T-helper 2 cell treated with Interferon-gamma antibody and Interleukin-4, amounts not matched to agents 100 ng/mL and 5 ng/mL, for 36 hours (primary cell): ENCODE results near the gene EAF1. TPM values are rescaled to one million over a fixed set of nuclear protein-coding genes. Genes with fewer than 3 reads are reported as not detected.
"Not testable (repeated sequence)": the region's sequence is repeated elsewhere in the genome, so short reads cannot be mapped to it uniquely, and the experiment has no call there.

Experiments used
- intact Hi-C: fragments of 100-400 bp; cut with micrococcal nuclease; formaldehyde crosslinking; loops from one replicate; pipeline ENCODE4 v1.15.1; 2023
- total RNA-seq: library from RNA; stranded (reverse); gene quantifications from 2 replicates; pipeline ENCODE4 v1.2.3, GENCODE V29; 2022

EAF1 gene
- total RNA-seq, 1 donor from 2014 or later: 27.8 TPM

DNA sequence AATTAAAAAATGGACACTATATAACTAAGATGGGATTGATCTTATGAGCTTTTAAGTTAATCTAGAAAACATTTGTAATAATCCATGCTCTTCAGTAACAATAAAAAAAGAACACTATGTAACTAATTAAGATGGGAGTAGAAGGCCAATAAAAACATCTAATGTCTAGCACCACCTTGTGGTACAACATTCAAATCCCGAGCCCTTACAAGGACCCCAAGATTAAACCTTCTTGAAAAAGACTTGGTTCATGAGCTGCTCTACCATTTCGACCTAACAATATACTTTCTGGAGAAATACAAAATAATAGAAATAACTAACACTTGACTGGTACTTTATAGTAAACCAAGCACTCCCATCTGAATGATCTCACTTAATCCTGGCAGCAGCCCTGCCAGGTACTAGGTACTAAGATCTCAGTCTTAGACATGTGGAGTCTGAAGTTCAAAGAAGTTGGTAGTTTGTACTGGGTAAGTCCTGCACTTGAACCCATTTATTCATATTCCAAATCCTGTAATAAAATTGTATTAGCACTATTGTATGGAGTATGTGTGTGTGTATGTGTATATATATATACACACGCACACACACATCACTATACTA, 21.8 kb upstream of the EAF1 start:
- intact Hi-C loops: loop anchor here (1.0 kb wide), 4 partner anchors 137 to 297 kb away; no protein-coding TSS in a partner anchor

DNA sequence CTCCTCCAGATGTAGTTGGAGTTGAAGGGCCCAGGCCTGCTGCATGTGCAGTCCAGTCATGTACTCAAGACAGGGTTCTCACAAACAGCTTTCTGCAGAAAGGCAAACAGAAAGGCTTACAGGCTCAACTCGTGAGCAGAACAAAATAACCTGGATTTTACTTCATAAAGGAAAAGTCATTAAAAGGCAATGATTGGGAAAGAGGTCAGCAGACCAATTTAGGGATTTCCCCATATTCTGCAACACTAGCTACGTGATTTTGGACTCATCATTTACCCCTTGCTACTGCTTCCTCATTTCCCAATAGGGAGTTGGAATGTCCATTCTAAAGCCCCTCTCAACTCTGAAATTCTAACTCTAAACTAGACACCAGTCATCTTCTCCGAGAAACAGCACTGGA, 18.2 kb upstream of the EAF1 start:
- intact Hi-C loops: no loop called here

DNA sequence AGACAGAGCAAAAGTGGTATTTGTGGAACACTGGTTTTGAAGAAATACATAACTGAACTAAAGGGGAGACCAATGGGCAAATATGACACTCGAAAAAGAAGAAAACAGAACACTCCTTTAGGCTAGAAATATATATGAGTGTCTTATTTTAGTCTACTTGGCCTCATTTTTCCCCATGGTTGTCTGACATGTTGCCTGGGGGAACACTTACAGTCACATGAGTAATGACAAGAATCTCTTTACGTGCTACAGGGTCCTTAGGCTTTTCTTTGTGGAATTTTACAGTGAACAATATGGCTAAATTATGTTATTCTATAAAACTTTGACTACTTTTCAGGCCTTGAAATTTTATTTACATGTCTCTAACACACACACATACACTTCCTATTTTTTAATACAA, 17.6 kb upstream of the EAF1 start:
- intact Hi-C loops: no loop called here

DNA sequence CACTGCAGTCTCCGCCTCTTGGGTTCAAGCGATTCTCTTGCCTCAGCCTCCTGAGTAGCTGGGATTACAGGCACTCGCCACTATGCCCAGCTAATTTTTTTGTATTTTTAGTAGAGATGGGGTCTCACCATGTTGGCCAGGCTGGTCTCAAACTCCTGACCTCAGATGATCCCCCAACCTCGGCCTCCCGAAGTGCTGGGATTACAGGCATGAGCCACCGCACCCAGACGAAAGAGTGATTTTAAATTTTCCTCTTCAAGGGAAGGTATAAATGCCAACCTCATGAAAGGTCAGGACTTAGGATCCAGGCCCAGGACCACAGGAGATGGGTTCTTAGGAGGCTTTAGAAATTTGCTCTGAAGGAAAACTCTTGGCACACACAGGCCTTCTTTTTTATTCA, 16.4 kb upstream of the EAF1 start:
- intact Hi-C loops: not testable (repeated sequence)

DNA sequence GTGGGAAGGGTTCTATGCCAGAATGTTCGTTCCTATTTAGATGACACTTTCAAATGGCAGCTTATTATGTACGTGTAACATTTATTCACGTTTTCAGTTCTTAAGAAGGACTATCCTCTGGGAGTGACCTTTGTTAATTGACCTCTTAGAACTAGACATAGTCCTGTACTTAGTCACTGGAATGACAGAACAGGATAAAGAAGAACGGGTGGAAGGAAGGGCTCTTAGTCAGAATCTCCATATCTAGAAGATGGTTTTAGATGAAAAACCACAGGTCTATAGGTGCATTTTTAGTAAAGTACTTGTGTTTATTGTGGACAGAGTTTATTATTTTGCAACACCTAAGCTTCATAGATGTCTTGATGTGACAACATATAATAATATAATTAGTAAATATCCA, 6.5 kb upstream of the EAF1 start:
- intact Hi-C loops: loop anchor here (10.0 kb wide), 1 partner anchor 374 kb away; the partner anchor contains the start of gene ANKRD28

DNA sequence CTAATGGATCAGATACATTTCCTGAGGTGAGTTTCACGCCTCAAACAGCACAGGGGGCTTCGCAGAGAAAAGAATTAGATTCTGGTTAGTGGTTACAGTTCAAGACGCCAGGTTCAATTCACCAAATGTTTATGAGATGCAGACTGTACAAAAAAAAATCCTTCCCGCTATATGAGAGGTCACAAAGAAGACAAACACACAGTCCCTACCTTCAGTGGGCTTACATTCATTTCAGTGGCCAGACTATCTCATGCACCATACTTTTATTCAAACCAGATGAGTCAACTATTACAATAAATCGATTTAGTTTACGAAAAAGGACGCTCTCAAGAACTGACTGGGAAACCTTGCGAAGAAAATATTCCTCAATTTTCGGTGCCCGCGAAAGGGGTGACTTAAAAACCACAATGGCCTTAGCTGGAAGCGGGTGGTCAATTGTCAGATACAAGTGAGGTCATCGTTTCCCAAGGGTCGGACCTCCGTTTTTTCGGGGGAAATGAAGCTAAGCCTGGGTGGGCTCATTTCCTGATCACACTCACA, 749 bp upstream of the EAF1 start:
- intact Hi-C loops: loop anchor here (1.0 to 10.0 kb wide), 6 partner anchors 111 to 368 kb away; partner anchors contain the start of genes ANKRD28, BTD, CAPN7 and HACL1

DNA sequence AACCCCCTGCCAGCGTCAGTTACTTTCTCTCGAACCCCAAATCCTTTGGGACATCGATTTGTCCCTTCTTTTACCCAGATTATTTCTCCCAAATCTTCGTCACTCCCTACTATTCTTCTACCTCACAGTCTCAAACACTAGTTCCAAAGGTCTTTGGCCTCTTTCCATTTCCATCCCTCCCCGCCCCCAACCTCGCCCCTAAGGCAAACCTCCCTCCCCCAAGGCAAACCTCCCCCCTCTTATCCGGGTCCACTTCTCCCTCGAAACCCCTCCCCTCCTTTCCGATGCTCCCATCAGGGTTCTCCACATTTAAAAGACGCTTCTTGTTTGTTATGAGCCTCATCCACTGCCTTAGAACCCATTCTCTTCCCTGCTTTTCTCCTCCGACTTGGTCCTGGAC, 583 bp downstream of the EAF1 start:
- intact Hi-C loops: loop anchor here (1.0 to 10.0 kb wide), 6 partner anchors 109 to 367 kb away; partner anchors contain the start of genes ANKRD28, BTD, CAPN7 and HACL1

DNA sequence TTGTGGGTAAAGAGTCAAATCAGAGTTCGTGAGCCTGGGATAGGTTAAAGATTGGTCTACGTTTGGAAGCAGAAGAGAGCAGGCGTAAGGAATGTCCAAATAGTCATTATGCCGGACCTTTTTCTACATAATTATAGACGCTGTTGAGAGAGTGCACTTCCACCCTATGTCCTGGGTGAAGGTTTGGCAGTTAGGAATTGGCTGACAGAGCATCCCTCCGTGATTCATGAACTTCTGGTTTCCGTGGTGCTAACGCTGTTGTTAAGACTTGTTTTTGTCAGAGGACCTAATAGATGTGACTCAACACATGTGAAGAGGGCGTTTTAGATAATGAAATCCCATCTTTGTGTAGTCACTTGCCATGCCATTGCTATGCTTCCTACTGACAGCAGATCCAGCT, 1.1 kb downstream of the EAF1 start:
- intact Hi-C loops: loop anchor here (5.0 to 10.0 kb wide), 2 partner anchors 109 to 366 kb away; partner anchors contain the start of gene ANKRD28

DNA sequence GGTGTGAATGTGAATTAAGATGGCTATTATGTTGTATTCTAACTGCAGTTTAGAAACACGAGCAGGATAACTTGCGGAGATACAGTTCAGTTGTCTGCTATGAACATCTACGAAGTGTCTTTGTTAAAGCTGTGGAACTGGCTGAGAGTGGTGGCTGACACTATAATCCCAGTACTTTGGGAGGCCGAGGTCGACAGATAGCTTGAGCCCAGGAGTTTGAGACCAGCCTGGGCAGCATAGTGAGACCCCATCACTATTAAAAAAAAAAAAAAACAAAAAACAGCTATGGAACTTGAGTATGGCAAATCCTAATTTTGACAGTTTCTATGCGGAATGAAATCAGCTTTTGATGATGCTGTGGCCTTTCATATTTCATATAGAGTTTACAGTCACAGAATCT, 1.7 kb downstream of the EAF1 start:
- intact Hi-C loops: loop anchor here (5.0 to 10.0 kb wide), 2 partner anchors 108 to 366 kb away; partner anchors contain the start of gene ANKRD28

DNA sequence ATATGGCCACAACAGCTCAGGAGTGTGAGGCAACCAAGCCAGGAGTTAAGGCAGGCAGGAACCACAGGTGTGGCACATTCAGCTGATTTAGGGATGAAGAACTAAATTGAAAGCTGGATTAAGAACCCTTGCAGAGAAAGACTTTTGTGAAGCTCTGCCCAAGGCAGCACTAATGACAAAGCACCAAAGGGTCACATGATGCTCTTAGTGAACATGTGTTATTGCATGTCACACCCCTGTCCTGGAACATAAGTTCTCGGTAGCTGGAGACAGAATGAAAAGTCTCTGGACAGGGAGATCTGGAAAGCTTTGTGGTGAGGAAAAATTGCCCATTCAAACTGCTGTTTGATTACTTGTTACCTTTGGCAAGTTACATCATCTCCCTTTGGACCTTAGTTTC, 3.2 kb downstream of the EAF1 start:
- intact Hi-C loops: no loop called here

DNA sequence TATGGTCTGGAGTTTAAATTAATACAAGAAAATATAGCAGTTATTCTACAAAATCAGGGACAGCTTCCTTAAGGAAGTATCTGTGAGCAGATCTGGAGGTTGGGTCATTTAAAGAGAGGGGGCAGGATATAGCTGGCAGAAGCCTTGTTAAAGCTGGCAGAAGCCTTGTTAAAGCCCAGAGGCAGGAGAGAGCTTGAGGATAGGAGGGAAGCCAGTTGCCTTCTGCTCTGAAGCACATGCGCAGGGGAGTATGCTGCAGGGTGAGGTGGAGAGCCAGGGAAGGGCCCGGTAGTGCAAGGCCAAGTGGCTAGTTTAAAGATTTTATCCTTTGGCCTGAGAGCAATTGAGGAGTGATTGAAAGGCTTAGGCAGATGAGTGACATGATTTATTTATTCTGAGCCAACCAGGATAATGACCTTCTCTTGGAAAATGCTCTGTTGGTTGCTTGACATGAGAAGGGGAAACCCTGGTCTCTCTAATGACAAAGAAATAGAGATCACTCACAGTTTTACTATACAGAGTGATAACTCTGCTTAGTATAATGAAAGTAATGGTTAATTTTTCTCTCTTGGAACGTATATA, 3.9 kb downstream of the EAF1 start:
- intact Hi-C loops: no loop called here

DNA sequence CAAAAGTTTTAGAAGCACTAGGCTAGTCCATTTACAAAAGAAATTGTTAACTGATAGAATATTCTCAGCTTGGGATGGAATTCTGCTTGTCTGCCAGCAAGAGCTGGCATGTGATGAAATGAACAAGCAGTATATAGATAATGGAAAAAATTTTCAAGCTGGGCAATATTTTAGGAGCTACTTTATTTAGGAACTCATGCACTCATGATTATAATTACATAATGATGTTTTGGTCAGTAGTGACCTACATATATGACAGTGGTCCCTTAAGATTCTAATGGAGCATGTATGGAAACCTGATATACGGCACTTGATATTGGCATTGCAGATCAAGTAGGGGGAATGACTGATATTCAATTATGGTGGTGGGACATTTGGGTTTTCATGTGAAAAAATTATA, 6.1 kb downstream of the EAF1 start:
- intact Hi-C loops: no loop called here

DNA sequence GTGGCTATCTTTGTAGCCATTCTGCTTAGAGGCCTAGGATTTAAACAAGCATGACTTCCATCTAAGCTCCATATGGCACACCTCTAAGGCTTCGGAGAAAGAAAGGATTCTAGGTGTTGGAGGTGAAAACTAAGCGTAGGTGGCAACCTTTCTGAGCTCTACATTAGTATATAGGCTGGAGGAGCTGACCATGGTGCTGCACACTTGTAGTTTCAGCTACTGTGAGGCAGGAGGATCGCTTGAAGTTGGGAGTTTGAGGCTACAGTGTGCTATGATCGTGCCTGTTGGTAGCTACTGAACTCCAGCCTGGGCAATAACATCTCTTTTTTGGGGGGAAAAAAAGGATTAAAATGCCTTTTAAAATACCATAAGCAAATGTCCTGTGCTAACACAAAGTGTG, 7.4 kb downstream of the EAF1 start:
- intact Hi-C loops: no loop called here

DNA sequence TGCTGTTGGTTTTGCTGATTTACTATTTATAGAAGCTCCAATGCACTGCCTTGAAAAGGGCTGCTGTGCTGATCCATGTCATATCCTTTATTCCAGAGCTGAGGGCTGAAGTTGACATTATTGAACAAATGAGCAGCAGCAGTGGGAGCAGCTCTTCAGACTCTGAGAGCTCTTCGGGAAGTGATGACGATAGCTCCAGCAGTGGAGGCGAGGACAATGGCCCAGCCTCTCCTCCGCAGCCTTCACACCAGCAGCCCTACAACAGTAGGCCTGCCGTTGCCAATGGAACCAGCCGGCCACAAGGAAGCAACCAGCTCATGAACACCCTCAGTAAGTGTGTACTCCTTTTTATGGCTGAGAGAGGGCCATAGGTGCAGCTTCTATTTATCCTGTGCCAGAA, 8.8 kb downstream of the EAF1 start:
- intact Hi-C loops: no loop called here

DNA sequence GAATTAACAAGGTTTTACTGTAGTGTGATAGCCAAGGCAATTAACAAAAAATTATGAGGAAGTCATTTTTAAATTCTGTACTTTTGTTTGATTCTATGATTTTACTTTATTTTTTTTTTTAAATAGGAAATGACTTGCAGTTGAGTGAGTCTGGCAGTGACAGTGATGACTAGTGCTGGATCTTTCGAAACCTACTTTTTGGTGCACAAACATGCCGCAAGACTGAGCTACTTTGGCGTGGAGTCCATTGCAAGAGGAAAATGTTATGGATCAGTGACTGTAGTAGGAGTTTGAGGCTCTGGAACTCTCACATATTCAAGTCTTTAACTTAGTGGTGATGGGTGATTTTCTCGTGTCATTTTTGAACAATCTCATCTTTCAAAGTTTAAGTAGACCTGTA, 11.6 kb downstream of the EAF1 start:
- intact Hi-C loops: no loop called here

DNA sequence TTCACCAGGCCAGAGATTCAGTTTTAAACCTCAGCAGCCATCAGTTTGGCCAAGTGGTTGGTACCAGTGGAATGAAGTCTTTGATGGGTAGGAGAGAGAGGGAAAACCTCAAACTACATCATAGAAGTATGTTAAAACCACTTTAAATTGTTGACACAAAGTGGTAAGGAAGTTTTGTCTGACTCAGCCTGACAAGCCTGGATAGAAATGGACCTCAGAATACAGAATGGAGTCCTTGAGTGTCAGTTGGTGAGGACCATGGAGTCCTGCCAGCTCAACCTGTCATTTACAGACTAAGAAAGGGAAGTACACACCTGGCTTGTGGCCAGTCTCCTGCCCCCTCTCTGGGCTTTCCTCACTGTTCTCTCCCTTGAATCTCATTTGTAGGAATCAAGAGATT, 12.1 kb downstream of the EAF1 start:
- intact Hi-C loops: no loop called here

DNA sequence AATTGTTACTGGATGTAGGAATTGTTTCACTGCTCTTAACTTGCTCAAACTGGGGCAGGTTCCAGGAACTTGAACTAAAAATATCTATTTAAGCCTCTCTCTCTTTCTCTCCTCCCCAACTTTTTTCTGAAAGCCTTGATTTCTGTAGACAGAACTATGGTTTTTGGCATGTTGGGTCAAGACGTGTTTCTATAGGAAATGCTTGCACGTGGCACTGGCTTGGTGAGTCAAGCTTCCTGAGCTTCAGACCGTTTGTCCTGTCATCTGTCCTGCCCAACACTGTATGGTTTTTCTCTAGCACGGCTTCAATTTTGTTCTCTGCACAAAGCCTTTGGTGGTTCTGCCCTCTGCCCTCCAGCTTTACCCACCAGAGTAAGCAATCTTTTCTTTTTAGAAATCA, 13.5 kb downstream of the EAF1 start:
- intact Hi-C loops: no loop called here

DNA sequence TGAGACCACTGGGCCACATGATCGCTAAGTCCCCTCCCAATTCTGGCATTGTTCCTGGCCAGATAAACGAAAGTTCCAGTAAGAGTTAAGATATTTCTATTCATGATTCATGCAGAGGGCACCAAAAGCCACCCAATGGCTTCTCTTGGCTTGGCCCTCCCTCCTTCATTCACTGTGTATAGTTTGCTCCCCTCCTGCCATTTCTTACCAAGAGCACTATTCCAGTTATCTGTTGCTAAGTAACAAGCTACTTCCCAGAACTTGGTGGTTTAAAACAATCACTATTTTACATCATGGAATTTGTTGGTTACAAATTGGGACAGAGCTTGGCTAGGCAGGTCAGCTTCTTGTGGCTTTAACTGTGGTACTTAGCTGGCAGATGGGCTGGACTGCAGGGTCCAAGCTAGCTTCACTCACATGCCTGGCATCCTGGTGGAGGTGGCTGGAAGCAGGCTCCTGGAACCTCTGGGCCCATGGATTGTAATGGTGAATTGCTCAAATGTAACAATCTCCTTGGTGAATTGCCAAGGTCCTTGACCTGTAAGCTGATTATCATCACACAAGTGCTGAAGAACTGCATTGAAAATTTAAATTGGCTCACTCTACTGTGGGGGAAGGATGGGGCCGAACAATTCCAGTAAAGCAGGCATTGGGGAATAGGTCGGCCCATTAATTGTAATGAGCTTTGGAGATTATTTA, 16.6 kb downstream of the EAF1 start:
- intact Hi-C loops: no loop called here

DNA sequence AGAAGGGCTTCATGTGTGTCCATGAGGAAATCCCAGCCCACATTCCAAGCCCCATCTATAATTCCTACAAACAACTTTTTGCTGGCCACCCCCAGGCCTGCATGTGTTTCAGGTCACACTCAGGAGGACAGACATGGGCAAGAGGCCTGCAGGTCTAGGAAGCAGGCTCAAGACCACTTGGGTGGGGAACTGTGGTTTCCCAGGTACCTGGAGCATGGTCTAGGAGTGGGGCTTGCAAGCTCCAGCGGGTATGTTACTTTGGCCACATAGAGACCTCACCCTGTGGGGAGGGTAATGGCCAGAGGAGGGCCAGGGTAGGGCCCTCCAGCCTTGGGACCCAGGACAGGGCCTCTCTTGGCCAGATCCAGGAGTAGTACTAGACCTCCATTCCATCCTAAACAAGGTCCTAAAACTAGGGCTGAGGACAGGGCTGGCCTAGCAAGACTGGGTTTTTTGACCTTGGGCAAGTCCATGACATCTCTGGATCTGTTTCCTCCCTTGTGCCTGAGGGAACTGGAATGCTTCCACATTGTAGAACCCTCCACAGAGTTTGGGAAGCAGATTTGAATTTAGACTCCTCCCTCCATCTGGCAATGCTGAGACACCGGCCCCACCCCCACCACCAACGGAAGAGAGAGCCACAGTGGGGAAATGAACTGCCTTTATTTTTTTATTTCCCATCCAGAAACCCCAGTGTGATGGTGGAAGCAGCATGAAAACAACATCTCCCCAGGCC, 22.3 kb downstream of the EAF1 start:
- intact Hi-C loops: no loop called here

DNA sequence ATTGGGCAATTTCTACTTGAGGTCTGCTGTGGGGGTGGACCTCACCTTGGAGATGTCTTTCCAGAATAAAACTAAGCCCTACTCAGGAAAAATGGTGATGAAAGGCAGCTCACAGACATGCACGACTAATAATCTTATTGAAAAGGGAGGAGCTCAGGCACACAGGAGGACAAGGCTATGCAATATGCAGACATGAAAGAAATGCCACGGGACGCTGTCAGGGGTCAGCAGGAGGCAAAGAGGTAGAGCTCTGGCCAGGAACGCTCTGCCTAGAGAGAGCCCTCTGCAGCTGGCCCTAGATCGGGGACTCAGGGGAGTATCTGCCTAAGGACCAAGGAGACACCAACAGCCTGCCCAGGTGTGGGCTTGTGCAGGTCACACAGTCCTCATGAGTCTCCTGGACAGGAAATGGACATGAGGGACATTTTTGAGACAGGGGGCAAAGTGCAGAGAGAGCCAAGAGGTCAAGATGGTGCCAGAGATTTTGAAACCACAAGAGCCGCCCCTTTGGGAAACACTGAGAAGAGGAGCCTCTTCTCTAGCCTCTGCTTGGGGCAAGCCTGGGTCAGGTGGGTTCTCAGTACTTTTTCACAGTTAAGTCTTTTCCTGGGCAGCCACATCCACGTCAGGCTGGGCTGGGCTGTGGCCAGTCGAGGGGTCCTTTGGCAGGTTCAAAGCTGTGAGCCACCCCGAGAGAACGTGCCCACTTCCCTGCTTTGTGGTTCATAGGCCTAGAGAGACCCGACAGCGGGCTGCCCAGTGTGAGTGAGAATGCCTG, 23.2 kb downstream of the EAF1 start:
- intact Hi-C loops: no loop called here
